SHP77 (cell line): ENCODE results near the gene CISD3.

ENCODE experiments used
- DNase-seq, 2 experiments: peaks; one replicate each; lab custom pipeline; 2025; lab: John Stamatoyannopoulos, UW

CISD3 gene

GRCh38 chr17:38729886-38730525 is at the start of gene CISD3:
TSS of gene CISD3 (plus strand) at chr17:38730341. CDS start at chr17:38730359, 18 bp downstream.
- peak; percentile 62 to 85 for DNase-seq

GRCh38 chr17:38681096-38681495 is 49.0 kb upstream of the CISD3 start:
- DNase-seq, result no peak

- DNase-seq, result no peak
These were observed 44.6 kb upstream of the CISD3 start for GRCh38 chr17:38685491-38685890.

- no peak for DNase-seq
These were observed 42.9 kb upstream of the CISD3 start for GRCh38 chr17:38687286-38687685.

DNA sequence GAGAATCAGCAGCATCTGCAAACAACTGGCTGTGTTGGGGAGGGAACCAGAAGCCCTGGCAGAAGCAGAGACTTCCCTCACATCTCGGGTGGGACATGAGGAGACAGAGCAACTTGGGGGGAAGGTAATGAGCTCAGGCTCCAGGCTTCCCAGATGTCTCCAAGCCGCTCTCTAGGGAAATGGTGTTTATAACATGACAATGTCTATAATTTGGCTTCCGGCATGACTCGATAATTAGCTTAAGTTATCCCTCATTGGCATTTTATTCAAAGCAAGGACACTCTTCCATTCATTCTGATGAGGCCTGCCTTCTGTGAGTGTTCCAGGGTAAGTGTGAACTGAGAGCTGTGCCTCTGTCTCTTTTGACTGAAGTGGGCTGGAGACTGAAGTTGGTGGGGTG is 39.8 kb upstream of the CISD3 start:
- no peak for DNase-seq

- no peak for DNase-seq
These were observed 39.0 kb upstream of the CISD3 start for GRCh38 chr17:38691154-38691553.

GRCh38 chr17:38693700-38694329 is 36.3 kb upstream of the CISD3 start:
- peak; percentile 52 to 68 for DNase-seq

DNA sequence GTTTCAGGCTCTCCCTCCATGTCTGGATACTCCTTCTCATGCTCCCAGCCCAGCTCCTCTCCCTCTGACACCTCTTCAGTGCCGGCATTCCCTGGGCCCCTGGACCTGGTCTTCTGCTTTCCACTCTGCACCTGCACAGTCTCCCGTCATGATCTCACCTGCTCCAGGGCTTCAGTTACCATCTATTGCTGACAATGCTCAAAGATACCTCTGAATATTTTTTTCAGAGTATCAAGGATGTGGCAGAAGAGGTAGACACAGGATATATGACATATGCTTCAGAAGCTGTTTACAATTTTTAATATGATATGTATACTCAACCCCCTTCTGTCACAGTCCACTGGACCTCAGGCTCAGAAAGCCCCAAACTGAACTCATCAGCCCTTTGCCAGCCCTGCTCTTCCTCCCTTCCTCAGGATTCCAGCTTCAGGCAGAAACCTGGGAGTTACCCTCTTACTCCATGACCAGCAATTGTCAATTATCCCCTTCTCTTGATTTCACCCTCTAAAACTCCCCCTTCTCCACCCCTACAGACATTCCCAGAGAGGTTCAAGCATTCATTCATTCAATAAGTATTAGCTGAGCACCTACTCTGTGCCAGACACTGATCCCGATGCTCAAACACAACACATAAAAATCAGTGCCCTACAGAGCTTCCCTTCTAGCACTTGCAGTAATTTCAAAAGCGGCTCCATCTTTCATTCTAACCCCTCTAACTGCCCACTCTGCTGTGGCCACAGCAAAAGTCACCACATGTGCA is 32.9 kb upstream of the CISD3 start:
- no peak for DNase-seq

DNA sequence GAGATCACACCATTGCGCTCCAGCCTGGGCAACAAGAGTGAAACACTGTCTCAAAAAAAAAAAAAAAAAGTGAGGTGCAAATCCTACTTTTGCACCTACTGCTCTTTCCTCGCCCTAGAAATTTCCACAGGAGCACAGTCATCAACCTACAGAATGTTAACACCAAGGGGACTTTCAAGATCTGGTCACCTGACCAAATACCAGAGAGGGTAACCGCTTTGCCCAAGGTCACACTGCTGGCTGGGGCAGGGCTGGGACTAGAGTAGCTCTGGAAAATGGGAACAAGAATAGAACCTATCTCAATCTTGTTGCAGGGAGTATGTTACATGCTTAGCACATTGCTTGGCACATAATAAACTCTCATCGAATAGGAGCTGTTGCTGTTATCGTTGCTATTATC is 31.4 kb upstream of the CISD3 start:
- no peak for DNase-seq

GRCh38 chr17:38701504-38702165 is 28.5 kb upstream of the CISD3 start:
- DNase-seq, result no peak

- peak; percentile 84 to 89 for DNase-seq
These were observed 27.8 kb upstream of the CISD3 start for GRCh38 chr17:38702166-38702915.

DNA sequence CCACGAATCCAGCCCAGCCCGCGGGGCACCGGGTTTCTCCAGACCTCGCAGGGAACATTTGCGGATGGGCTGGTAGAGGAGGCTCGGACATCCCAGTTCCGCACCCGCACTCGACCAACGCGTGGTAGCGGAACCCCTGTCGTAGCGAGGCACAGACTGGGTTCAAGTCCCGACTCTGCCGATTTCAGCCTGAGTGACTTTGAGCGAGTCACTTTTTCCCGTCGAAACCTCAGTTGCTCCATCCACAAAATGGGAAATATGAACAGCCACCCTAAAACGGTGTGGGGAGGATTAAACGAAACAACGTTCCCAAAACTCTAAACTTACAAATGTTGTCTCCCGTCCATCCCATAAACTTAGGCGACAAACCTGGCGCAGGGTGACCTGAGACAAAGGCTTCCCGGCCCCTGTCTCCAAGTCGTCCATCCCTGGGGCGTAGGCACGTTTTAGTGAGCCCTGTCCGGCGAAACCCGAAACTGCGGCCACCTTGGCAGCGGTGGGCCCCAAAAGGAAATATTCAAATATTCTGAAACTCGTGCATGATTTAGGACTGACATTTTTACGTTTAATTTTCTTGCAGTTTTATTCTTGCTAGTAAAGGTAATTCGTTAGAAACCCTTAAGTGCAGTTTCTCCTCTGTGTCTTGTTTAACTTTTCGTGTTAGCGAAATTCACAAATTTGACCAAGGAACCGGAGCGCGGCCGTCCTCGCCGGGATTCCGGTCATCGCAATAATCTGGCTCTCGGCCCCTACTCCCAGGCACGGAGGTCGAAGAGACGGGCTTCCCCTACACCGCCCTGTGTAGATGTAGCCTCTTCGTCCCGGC is 27.0 kb upstream of the CISD3 start:
- no peak for DNase-seq

GRCh38 chr17:38703742-38704605 is 26.2 kb upstream of the CISD3 start:
- peak; percentile 95 to 97 for DNase-seq

GRCh38 chr17:38704606-38705522 is 25.3 kb upstream of the CISD3 start, which contains the start of gene MLLT6:
TSS of gene MLLT6 (plus strand) at chr17:38705273. CDS start at chr17:38705633, 360 bp downstream.
- peak; percentile 36 to 61 for DNase-seq

GRCh38 chr17:38705523-38705802 is 24.7 kb upstream of the CISD3 start:
- no peak for DNase-seq

DNA sequence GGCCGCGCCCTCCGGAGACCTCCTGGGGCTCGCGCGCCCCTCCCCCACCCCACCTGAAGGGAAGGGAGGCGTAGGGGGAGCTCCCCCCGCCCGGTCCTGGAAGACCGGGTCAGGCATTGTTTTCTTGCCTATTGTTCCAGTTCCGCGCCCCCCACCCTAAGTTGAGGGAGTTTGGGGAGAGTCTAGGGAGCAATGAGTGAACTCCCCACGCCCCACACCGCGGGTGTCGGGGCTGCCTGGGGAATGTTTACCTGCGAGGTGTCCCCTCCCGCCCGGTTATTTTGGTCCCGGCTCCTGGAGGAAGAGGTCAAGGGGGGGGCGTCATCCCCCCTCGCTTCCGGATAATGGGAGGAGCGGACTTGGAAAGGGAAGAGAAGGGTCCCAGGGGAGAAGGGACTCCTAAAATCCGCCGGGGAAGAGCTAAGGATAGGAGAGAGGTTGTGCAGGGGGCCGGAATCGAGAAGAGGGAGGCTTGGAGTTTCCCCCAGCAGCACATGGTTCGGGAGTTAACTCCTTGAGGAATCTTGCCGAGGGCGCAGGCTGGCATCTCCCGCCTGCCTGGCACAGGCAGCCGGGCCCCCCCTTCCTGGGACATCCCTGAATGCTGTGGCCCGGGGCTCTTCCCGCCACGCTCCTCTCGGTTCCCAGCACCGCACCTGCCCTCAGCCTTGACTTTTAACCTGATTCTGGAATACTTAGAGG is 24.2 kb upstream of the CISD3 start:
- DNase-seq, result peak in 1 of 2 experiments; percentile 25

- no peak for DNase-seq
These were observed 23.5 kb upstream of the CISD3 start for GRCh38 chr17:38706505-38707216.
